Stimulated activated CD4-positive, alpha-beta T cell treated with anti-CD3 and anti-CD28 coated beads, Interleukin-2, amount 100 ng/mL, for 48 hours (primary cell): Measurements from ENCODE around the gene ATP6V0C.
"Not testable (repeated sequence)": the region's sequence is repeated elsewhere in the genome, so short reads cannot be mapped to it uniquely, and the experiment has no call there.

Experiments used
- DNase-seq, 2 donors: peaks; one replicate each; pipeline ENCODE4 v3.0.0-alpha.2; 2020

The ATP6V0C gene

GRCh38 chr16:2560131-2560797 is 46.5 kb downstream of the ATP6V0C start:
- DNase-seq: not testable (repeated sequence)

GRCh38 chr16:2560798-2561133 is 47.0 kb downstream of the ATP6V0C start:
- DNase-seq: peak; percentile 35 to 48

- not testable (repeated sequence) for DNase-seq
Observed at GRCh38 chr16:2567506-2567905, 53.8 kb downstream of the ATP6V0C start.

GRCh38 chr16:2568573-2568972 is 54.8 kb downstream of the ATP6V0C start:
- DNase-seq: not testable (repeated sequence)
